K562 (cell line): ENCODE data around the gene LRRC49. TPM values are rescaled to one million over a fixed set of nuclear protein-coding genes. Genes with fewer than 3 reads are reported as not detected.

Source experiments
- ATAC-seq: fragments of 200-7000 bp; cut with Tn5 transposase; 3 replicates; pipeline ENCODE4 v1.9.1; 2020; ENCODE audit warnings: moderate library complexity
- BruUV-seq: library from RNA; stranded (reverse); fragments of 400-500 nt; replicated peaks from 2 replicates; lab custom pipeline; 2021; lab: Mats Ljungman, UMichigan
- CTCF ChIA-PET: fragments of 300-600 bp; formaldehyde crosslinking; extraction: SDS; loops from one replicate; lab custom pipeline; 2021; ENCODE audit warnings: low intra/inter-chr PET ratio; lab: Yijun Ruan, JAX
- POLR2A ChIA-PET: fragments of 300-600, 350-650 bp; sonication (Branson Sonifier 250); formaldehyde crosslinking; extraction: SDS; loops from one replicate; lab custom pipeline; 2021; ENCODE audit warnings: antibody characterized with exemption, inconsistent platforms; lab: Yijun Ruan, JAX
- DNase-seq, 4 experiments: peaks; one replicate each; pipeline versions ENCODE4 v3.0.0 to v3.0.0-alpha.2; 2011 to 2018; ENCODE audit warnings: low spot score in 3 of 4, mixed read lengths in 3 of 4; ENCODE audit errors: extremely low read depth in 1 of 4
- FAIRE-seq: peaks from 2 replicates; lab custom pipeline; 2011; peaks lifted over from hg19 to GRCh38; lab: Jason Lieb, UNC
- H2AFZ ChIP-seq: 2 replicates; pipeline ENCODE4 v1.6.0; 2011; ENCODE audit warnings: low read depth, low read length, control low read depth, inconsistent platforms
- H3K27ac ChIP-seq: fragments of 200-600 bp; 3 replicates; pipeline ENCODE4 v1.8.0; 2011; ENCODE audit warnings: low read depth, mild to moderate bottlenecking, control low read depth, inconsistent platforms, low read length, moderate library complexity, mixed read lengths; ENCODE audit errors: extremely low read depth
- H3K27me3 ChIP-seq, 2 experiments: fragments of 300-600 bp in 1 of 2; 2 replicates in 1 of 2; 3 replicates in 1 of 2; pipeline versions ENCODE4 v1.6.0 to v1.8.0; 2011; ENCODE audit warnings: inconsistent platforms in 2 of 2, low read length in 2 of 2, mild to moderate bottlenecking in 1 of 2, mixed read lengths in 1 of 2, moderate library complexity in 1 of 2; ENCODE audit not compliant: control insufficient read depth in 2 of 2, insufficient read depth in 2 of 2
- H3K36me3 ChIP-seq: fragments of 300-600 bp; 3 replicates; pipeline ENCODE4 v1.8.0; 2011; ENCODE audit warnings: mild to moderate bottlenecking, low read length, inconsistent platforms; ENCODE audit not compliant: control insufficient read depth, insufficient read depth
- H3K4me1 ChIP-seq, 2 experiments: fragments of 200-600 bp in 1 of 2; replicated peaks in 1 of 2; 2 replicates in 1 of 2; 3 replicates in 1 of 2; pipeline versions ENCODE4 v1.5.1 to v1.8.0; 2011; ENCODE audit warnings: inconsistent platforms in 2 of 2, low read length in 2 of 2, mild to moderate bottlenecking in 1 of 2, mixed read lengths in 1 of 2, moderate library complexity in 1 of 2; ENCODE audit not compliant: control insufficient read depth in 2 of 2, insufficient read depth in 2 of 2
- H3K4me2 ChIP-seq: 2 replicates; pipeline ENCODE4 v1.6.1; 2011; ENCODE audit warnings: low read length, control low read depth, inconsistent platforms, mixed read lengths; ENCODE audit not compliant: insufficient read depth
- H3K4me3 ChIP-seq: fragments of 200-600 bp; sonication (generic), shearing (Covaris generic); 2 replicates; pipeline ENCODE4 v1.5.1; 2016; ENCODE audit warnings: control low read depth, inconsistent platforms
- H3K79me2 ChIP-seq: fragments of 200-600 bp; 3 replicates; pipeline ENCODE4 v1.8.0; 2011; ENCODE audit warnings: low read length, inconsistent platforms; ENCODE audit not compliant: control insufficient read depth, insufficient read depth
- H3K9ac ChIP-seq, 2 experiments: 2 replicates each; pipeline versions ENCODE4 v1.6.0 to v1.6.1; 2011; ENCODE audit warnings: low read depth in 2 of 2, low read length in 2 of 2, control low read depth in 1 of 2, inconsistent platforms in 1 of 2, mild to moderate bottlenecking in 1 of 2, mixed read lengths in 1 of 2; ENCODE audit not compliant: insufficient read depth in 1 of 2
- H3K9me1 ChIP-seq: one replicate; pipeline ENCODE4 v1.6.0; 2011; ENCODE audit warnings: inconsistent platforms, mild to moderate bottlenecking, low read length, moderate library complexity; ENCODE audit not compliant: control insufficient read depth, insufficient read depth
- H3K9me3 ChIP-seq: replicated peaks from 2 replicates; pipeline ENCODE4 v1.5.1; 2011; ENCODE audit warnings: low read depth, low read length, inconsistent platforms; ENCODE audit not compliant: control insufficient read depth, insufficient read depth
- H4K20me1 ChIP-seq: replicated peaks from 2 replicates; pipeline ENCODE4 v1.6.1; 2011; ENCODE audit warnings: low read length, inconsistent platforms, mixed read lengths; ENCODE audit not compliant: control insufficient read depth, insufficient read depth
- CBFA2T2 ChIP-seq: fragments of 450-650 bp; conservative IDR thresholded peaks from 2 replicates; pipeline ENCODE4 v1.6.1; 2017; ENCODE audit warnings: mild to moderate bottlenecking
- DACH1 ChIP-seq: fragments of 450-650 bp; IDR thresholded peaks from 2 replicates; pipeline ENCODE4 v1.6.1; 2018; ENCODE audit not compliant: partially characterized antibody
- HDAC6 ChIP-seq: IDR thresholded peaks from 2 replicates; pipeline ENCODE4 v1.6.1; 2012; ENCODE audit warnings: low read depth, mild to moderate bottlenecking, control low read depth, inconsistent platforms, low read length, moderate library complexity
- HMBOX1 ChIP-seq: sonication (generic); IDR thresholded peaks from 2 replicates; pipeline ENCODE4 v1.6.1; 2016
- NR0B1 ChIP-seq: fragments of 450-650 bp; IDR thresholded peaks from one replicate; pipeline ENCODE4 v1.6.1; 2018; ENCODE audit warnings: mild to moderate bottlenecking, moderate library complexity; ENCODE audit not compliant: partially characterized antibody
- SIN3B ChIP-seq: fragments of 450-650 bp; IDR thresholded peaks from 2 replicates; pipeline ENCODE4 v1.6.1; 2017; ENCODE audit warnings: low read depth, mild to moderate bottlenecking, moderate library complexity
- WGBS: fragments of 100-300 bp; shearing (Covaris generic); methylation state at CpG from one replicate; pipeline ENCODE4 v1.1.6; 2016; ENCODE audit warnings: low coverage, mixed read lengths; ENCODE audit not compliant: insufficient coverage; ENCODE audit errors: missing lambda C conversion rate; 5-methylcytosine and 5-hydroxymethylcytosine counted together
- in situ Hi-C: fragments of 300-500 bp; cut with MboI; formaldehyde crosslinking; loops from 4 replicates; pipeline ENCODE4 v1.15.0; 2018; ENCODE audit warnings: inconsistent platforms, mixed read lengths
- intact Hi-C: fragments of 100-400 bp; cut with micrococcal nuclease; formaldehyde crosslinking; loops from 2 replicates; pipeline ENCODE4 v1.14.2; 2022
- polyA plus RNA-seq, 8 experiments: library from polyadenylated mRNA; depleted of rRNA in 4 of 8; stranded (reverse) in 5 of 8; unstranded in 3 of 8; fragments of >200 nt; fragmentation: Nextera tagmentation in 2 of 8; fragmentation: Illumina TruSeq in 1 of 8; extraction: Ambion mirVana in 2 of 8; extraction: Trizol in 1 of 8; gene quantifications; 2 replicates each; pipeline versions ENCODE4 v1.2.1 to v1.2.3, GENCODE V29; 2011 to 2014; ENCODE audit warnings: inconsistent platforms in 1 of 8, missing spikeins in 1 of 8
- total RNA-seq, 7 experiments: library from RNA; depleted of rRNA in 6 of 7; stranded (reverse); fragments of >200 nt in 6 of 7; fragmentation: Illumina TruSeq in 2 of 7; extraction: Trizol in 2 of 7; gene quantifications; 2 replicates each; pipeline versions ENCODE4 v1.2.1 to v1.2.3, GENCODE V29; 2011 to 2021; ENCODE audit warnings: low replicate concordance in 1 of 7

The LRRC49 gene
- total and polyA plus RNA-seq, 9 of the 15 experiments (the other 6 are each of a cell fraction or from before 2014, with no cell fraction given): 0.32 TPM; not detected in 8

GRCh38 chr15:70956201-70956995, 63.8 kb downstream of the LRRC49 start:
- Histone ChIP-seq H3K4me1 (no peaks in the 10 kb centered on the region), H3K9me3 (no peaks in the 10 kb centered on the region), H3K9me1 (no peaks in the 10 kb centered on the region), H3K27me3 (no peaks in the 10 kb centered on the region), H2AFZ (no peak overlapping the region), H3K9ac (no peak overlapping the region), H4K20me1 (no peaks in the 10 kb centered on the region), H3K79me2 (no peaks in the 10 kb centered on the region), H3K4me3 (no peak overlapping the region), H3K36me3 (no peaks in the 10 kb centered on the region), H3K4me2 (no peak overlapping the region), H3K27ac (no peak overlapping the region)
- intact Hi-C loops (no loop called here), in situ Hi-C loops (loop anchor here (25.0 kb wide), 1 partner anchor 781 kb away; no protein-coding TSS in a partner anchor)
- TF ChIP-seq SIN3B (no peak), HDAC6 (no peak), DACH1 (no peak), CBFA2T2 (no peak), HMBOX1 (no peak), NR0B1 (no peak)
- ATAC-seq: no peak
- POLR2A ChIA-PET: no interaction called here
- FAIRE-seq: no peak
- no TSS peak for BruUV-seq
- CTCF ChIA-PET: no interaction called here
- 0% methylated on average over 3 of the region's 3 CpGs for WGBS
- DNase-seq: no peak
